ENCODE measurements around the gene PANX2.
"Not testable (repeated sequence)": the region's sequence is repeated elsewhere in the genome, so short reads cannot be mapped to it uniquely, and the experiment has no call there.

PANX2 gene

DNA sequence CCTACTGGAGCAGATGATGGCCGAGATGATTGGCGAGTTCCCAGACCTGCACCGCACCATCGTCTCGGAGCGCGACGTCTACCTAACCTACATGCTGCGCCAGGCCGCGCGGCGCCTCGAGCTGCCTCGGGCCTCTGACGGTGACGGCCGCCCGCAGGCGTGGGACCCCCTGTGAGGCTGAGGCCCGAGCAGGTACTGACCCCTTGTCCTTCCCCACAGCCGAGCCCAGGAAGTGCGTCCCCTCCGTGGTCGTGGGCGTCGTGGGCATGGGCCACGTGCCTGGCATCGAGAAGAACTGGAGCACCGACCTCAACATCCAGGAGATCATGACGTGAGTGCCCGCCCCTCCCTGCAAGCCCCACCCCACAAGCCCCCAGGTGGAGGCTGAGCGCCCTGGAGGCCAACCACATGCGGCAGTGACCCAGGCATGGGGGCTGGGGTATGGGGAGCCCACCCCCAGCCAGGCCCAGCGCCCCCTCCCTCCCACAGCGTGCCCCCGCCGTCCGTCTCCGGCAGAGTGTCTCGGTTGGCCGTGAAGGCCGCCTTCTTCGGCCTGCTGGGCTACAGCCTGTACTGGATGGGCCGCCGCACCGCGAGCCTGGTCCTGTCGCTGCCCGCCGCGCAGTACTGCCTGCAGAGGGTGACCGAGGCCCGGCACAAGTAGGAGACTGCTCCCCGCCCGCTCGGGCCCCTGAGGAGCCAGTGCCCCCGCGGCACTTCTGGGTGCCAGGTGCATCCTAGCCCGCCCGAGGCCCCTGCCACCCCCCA, 27.5 kb downstream of the PANX2 start:
- no peak for DNase-seq (ENCODE audit: low spot score)
- no peak for FAIRE-seq

DNA sequence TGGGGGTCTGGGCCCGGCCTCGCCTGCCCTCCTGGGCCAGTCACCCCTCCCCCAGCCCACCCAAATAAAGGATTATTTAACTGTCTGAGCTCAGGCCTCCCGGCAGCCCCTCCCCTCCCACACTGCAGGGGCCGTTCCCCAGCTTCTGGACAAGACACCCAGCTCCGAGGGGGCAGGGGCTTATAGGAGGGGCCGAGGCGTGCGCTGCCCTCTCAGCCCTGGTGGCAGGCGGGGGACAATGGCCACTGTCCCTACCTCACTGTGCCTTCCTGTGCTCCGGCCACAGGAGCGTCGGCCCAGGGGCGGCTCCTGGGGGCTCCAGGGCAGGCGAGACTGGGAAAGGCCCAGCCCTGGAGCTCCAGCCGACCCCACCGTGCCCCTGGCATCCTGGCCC, 28.1 kb downstream of the PANX2 start:
- no peak for FAIRE-seq
- DNase-seq (ENCODE audit: low spot score), result no peak

DNA sequence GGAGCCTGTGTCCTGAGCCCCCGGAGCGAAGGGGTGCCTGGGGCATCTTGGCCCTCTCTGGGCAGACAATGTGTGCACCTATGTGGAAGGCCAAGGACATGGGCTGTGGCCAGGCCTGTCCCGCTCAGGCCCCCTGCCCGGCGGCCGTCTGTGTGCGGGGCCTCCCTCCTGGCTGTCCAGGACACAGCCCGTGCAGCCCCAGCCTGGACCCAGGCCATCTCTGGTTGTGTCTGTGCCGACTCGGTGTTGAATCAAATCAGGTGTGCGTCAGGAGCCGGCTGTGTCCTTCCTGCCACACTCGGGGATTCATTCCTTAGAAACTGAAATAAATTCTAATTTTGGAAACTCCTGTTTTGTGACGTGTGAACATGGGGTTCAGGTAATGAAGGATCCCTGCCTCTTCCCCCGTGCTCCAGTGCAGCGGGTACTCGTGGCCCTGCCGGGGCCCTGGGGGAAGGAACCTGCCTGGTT, 28.8 kb downstream of the PANX2 start:
- FAIRE-seq (no peak), DNase-seq (ENCODE audit: low spot score) (no peak)

DNA sequence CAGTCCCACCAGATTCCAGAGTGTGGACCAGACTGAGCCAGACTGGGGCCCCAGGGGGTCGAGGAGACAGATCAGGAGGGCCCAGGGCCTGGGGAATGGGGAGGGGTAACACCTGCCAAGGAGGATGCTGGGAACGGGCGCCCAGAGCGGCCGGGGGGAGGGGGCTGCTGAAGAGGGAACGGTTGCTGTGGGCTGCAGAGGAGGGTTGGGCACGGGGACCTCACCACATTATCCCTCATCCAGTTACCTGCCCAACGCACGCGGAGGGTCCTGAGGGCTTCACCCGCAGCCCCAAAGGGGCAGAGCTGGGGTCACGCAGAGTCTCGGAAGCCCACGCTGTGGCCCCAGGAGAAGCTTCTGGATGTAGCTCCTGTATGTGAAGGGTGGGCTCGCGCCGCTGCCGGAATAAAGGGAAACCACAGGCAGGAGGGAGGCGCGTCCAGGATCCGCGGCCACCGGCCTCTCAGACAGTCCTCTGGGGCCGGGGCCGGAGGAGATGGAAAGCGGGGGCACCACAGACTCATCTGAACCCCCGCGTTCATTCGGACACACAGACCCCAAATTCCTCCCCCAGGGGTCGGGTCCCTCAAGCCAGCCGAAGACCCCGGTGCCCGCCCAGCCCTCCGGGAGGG, 29.4 kb downstream of the PANX2 start:
- no peak for DNase-seq (ENCODE audit: low spot score)
- no peak for FAIRE-seq

DNA sequence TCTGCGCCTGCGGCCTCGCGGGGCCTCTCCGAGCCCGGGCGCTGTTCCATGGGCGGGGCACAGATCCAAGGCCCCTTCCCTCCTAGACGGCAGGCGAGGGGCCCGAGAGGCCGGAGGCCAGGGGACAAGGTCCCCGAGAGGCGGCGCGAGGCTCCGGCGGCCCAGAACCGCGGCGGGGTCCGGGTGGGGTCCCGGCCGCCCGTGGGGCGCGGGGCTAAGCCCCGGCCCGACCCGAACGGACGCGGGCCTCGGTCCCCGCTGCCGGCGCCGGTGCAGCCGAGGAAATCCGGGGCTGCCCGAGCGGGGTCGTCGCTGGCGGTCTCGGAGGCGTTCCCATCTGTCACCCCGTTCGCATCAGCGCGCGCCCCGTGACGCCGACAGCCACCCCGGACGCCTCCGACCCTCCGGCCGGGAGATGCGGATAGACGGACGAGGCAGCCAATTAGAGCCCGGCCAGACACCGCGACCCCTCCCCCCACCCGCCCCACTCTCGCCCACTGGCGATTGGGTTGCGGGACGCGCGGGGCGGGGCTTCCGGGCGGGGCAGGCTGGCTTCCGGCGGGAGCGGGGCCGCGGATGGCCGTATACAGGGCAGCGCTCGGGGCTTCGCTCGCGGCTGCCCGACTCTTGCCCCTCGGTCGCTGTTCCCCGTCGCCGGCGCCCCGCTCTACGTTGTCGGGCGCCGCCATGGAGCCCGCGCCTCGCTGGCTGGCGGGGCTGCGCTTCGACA, 30.1 kb downstream of the PANX2 start, which contains the start of gene SELENOO:
TSS of gene SELENOO (plus strand) at position 551 of the 730 bp plus-strand sequence. CDS start at position 577, 26 bp downstream.
- FAIRE-seq (no peak), DNase-seq (ENCODE audit: low spot score) (peak; percentile 56)

DNA sequence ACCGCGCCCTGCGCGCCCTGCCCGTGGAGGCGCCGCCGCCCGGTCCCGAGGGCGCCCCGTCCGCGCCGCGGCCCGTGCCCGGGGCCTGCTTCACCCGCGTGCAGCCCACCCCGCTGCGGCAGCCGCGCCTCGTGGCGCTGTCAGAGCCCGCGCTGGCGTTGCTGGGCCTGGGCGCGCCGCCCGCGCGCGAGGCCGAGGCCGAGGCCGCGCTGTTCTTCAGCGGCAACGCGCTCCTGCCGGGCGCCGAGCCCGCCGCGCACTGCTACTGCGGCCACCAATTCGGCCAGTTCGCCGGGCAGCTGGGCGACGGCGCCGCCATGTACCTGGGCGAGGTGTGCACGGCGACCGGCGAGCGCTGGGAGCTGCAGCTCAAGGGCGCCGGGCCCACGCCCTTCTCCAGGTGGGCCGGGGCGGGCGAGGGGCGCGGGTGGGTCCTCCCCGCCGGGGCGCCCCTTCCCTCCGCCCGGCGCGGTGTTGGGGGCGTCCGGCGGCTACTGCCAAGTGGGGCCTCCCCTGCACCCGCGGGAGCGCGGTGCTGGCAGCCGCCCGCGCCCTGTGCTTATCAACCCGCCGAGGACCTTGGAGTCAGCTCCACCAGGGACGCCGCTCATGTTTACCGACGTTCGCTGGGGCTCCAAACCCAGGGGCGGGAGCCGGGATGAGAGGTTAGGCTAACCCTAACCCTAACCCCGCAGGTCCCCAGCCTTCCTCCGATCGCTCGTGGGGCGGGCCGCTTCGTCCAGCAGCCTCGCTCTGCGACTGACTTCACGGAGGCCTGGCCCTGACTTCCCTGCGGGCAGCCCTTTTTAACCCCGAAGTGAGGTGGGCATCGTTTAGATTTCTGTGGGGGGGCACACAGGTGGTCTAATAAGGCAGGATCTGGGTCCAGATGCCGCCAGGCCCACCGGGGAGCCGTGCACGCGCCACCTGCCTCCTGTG, 30.9 kb downstream of the PANX2 start:
- no peak for DNase-seq (ENCODE audit: low spot score)
- FAIRE-seq, result no peak

DNA sequence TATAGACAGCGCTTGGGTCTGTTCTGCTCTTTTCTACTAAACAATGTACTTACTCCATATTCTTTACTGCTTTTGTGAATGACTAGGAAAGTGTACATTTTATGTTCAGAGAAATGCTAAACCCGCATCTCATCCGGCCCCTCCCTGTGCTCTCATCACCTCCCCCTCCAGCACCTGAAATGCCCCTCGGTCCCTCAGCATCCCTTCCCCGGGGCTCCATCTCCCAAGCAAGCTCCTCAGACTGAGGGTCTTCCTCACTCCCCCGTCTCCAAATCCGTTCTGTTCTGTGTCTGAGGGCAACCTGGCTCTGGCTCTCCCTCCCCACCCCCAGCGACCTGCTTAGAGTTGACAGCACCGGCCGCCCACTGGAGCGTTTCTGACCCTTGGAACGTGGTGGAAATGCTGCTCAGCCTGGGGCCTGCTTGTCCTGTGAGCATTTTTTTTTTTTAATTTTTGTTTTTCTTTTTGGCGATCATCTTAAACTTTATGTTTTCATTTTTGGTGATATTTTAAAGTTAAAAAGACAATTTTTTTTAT, 31.7 kb downstream of the PANX2 start:
- DNase-seq (ENCODE audit: low spot score) (no peak), FAIRE-seq (no peak)

DNA sequence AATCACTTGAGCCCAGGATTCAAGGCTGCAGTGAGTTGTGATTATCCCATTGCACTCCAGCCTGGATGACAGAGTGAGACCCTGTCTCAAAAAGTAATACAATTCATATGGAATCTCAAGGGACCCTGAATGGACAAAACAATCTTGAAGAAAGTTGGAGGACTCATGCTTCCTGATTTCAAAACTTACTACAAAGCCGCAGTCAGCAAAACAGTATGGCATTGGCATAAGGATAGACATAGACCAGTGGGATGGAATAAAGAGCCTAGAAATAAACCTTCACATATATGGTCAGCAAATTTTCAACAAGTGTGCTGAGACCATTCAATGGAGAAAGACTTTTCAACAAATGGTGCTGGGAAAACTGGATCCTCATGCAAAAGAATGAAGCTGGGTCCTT, 32.8 kb downstream of the PANX2 start:
- DNase-seq (ENCODE audit: low spot score), result no peak
- FAIRE-seq, result no peak

DNA sequence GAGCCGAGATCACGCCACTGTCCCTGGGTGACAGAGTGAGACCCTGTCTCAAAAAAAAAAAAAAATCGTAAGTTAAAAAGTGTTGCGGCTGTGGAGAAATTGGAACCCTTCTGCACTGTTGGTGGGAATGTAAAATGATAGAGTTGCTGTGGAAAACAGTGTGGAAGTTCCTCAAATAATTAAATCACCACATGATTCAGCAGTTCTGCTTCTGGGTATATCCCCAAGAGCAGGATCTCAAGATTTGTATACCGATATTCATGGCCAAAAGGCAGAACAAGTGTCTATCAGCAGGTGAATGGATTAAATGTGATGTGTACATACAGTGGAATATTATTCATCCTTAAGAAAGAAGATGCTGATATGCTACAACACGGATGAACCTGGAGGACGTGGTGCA, 34.0 kb downstream of the PANX2 start:
- no peak for DNase-seq (ENCODE audit: low spot score)
- FAIRE-seq, result no peak

DNA sequence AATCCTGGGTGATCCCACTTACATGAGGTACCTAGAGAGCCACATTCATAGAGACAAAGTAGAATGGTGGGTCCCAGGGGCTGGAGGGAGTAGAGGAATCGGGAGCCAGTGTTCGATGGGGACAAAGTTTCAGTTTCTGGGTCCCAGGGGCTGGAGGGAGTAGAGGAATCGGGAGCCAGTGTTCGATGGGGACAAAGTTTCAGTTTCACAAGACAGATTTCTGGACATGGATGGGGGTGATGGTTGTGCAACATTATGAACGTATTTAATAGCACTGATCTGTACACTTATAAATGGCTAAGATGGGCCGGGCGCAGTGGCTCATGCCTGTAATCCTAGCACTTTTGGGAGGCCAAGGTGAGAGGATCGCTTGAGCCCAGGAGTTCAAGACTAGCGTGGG, 34.5 kb downstream of the PANX2 start:
- FAIRE-seq; DNase-seq (ENCODE audit: low spot score): not testable (repeated sequence)

DNA sequence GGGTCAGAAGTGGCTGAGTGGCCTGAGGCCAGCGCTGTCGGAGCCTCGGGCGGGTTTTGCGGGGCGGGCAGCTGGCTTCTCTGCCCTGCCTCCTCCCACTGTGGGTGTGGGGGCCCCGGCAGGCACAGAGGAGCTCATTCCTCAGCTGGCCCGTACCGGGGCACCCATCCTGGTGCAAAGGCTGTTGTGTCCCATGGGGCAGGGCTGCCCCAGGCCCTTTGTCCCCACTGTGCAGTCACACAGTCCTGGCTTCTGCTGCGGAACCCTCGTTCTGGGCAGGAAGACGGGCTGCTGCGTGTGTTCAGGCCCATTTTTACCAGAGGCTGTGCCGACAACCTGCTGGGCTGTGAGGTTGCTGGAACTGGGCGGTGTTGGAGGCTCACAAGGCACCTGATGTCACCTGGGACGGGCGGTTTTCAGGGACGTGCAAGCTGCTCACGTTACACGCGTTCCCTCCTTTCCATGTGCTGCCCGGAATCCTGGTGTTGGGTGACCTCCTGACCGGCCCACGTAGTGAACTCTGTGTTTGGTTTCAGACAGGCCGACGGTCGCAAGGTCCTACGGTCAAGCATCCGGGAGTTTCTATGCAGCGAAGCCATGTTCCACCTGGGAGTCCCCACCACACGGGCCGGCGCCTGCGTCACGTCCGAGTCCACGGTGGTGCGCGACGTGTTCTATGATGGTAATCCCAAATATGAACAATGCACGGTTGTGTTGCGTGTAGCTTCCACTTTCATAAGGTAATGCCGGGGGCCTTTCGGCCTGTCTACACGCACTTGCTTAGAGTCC, 35.4 kb downstream of the PANX2 start:
- FAIRE-seq (no peak), DNase-seq (ENCODE audit: low spot score) (no peak)

DNA sequence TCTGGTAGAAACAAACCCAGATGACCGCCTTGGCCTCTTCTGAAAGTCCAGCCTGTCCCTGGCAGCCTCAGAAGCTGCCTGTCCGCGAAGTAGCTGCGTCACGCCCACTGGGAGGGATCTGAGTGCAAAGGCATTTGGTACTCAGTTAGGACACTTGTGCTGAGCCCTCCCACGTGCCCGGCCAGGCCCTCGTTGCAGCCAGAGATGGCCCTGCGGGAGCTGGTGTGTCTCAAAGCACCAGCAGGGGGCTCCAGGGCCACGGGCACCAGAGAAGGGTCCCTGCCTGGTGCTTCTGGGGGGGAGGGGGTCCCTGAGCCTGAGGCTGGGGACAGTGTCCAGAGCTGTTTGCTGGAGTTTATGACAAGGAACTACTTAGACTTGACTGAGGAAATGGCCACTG, 36.1 kb downstream of the PANX2 start:
- FAIRE-seq (no peak), DNase-seq (ENCODE audit: low spot score) (no peak)

DNA sequence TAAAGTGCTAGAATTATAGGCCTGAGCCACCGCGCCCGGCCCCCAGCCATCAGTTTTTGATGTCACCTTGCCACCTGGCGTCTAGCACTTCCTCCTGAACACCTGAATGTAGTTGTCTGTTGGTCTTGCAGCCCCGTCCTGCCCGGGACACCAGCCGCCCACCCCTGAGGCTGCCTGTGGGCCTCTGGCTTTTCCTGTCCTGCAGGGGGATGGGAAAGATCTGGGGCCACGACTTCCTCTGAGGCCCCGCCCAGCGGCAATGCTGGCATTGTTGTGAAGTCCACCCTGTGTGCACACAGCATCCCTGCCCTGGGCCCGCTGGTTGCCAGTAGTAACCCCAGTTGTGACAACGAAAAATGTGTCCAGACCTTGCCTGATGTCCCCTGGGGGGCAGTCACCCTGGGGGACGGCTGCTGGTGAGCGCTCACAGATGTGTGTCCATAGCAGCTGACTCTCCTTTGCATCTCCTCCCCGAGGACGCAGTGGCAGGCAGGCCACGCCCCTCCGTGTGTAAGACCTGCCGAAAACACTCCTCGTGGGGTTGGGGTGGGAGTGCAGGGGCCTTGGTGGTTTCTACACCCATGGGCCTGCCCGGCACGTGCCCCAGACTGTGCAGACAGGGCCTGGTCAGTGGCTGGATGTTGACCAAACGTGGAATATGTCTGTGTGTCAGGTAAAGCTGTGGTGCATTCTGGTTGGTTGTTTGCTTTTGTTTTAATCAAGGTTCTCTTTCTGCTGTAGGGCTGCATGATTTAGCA, 37.0 kb downstream of the PANX2 start:
- no peak for DNase-seq (ENCODE audit: low spot score)
- no peak for FAIRE-seq

DNA sequence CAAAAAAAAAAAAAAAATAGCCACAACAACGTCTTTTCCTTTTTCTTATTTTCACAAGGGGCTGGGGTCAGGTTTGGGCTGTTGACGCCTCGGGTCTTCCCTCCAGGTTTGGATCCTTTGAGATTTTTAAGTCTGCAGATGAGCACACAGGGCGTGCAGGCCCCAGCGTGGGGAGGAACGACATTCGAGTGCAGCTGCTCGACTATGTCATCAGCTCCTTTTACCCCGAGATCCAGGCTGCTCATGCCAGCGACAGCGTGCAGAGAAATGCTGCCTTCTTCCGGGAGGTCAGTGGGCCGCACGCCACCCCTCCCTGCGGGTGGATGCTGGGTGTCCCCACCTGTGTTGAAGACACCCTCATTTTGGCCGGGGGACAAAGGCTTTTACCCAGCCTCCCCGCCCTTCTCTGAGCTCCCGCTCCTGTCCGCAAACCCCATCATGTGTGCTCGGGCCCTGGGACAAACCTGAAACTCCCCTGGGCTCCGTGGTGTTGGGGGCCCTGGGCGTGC, 38.0 kb downstream of the PANX2 start:
- FAIRE-seq (no peak), DNase-seq (ENCODE audit: low spot score) (no peak)

DNA sequence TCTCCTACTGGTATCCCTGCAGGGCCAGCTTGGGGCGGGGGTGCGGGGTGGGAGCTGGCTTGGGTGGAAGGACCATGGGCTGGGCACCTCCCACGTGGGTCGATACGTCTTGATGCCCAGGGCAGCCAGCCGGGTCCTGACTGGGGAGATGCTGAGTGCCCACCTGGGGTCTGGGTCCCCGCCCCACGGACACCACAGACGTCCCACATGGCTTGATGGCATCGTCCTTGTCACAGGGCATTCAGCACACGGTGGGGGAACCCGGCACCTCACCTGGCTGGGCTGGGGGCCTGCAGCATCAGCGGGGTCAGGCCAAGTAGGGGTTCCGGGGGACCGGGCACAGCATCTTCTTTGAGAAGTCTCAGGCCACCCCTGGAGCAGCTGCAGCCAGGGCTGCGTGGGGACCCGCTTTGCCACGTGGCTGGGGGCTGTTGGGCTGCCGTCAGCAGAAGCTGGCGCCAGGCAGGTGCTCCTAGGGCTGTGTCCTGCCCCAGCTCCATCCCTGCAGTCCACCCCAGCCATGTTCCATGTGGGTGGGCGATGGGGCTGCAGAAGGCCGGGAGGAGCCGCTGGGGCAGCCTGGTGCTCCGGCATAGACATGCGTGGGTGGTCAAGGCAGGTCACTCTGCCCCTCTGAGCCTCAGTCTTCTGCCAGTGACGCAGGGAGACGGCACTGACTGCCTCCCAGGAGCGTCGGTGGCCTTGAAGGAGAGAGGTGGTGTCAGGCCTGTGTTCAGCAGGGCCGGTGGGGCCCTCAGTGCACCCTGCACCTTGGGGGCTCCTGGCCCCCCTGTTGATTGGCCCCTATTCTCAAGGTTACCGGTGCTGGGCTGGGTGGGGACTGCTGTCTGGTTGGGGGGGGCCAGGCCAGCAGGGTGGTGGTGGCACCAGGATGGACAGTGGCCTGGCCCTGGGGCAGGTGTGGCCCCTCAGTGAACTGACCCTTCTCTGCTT, 38.7 kb downstream of the PANX2 start:
- FAIRE-seq (no peak), DNase-seq (ENCODE audit: low spot score) (no peak)

DNA sequence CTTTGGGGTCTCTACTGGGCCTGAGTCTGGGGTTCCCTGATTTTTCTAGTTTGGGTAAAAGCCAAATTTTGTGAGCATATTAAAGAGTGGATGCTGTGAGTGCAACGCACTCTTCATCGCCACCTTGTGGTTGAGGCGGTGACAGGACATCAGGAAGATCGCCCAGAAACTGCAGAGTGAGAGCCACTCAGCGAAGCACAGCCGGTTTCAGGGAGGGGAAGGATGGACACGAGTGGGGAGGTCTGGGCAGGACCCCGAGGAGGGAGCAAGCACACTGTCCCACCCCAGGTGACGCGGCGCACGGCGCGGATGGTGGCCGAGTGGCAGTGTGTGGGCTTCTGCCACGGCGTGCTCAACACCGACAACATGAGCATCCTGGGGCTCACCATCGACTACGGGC, 39.4 kb downstream of the PANX2 start:
- no peak for FAIRE-seq

DNA sequence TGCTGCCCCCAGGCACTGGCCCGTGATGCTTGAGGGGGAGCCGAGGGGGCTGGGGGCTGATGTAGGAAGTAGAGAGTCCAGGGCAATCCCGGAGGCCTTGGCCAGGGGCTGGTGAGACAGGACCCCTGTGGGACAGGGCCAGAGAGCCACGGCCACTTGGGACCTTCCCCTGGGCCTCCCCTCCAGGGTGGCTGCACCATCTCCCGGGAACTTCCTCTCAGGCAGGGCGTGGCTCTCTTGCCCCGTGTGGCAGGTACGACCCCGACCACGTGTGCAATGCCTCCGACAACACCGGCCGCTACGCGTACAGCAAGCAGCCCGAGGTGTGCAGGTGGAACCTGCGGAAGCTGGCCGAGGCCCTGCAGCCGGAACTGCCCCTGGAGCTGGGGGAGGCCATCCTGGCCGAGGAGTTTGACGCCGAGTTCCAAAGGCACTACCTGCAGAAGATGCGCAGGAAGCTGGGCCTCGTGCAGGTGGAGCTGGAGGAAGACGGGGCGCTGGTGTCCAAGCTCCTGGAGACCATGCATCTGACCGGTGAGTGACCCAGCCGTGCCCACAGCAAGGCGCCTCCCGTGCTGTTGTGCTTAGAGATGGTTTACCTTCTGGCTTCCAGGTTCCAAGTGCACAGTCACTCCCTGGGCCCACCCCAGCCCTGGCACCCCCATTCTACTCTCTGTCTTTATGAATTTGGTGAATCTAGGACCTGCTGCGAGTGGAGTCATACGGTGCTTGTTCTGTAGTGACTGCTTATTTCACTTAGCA, 40.0 kb downstream of the PANX2 start:
- DNase-seq (ENCODE audit: low spot score) (no peak), FAIRE-seq (no peak)

More for the DNA sequence above, 39.4 kb downstream of the PANX2 start:
- DNase-seq (ENCODE audit: low spot score), result peak; percentile 24
